ENCODE data around the gene GFOD1.
"Not testable (repeated sequence)": the region's sequence is repeated elsewhere in the genome, so short reads cannot be mapped to it uniquely, and the experiment has no call there.

The GFOD1 gene

DNA sequence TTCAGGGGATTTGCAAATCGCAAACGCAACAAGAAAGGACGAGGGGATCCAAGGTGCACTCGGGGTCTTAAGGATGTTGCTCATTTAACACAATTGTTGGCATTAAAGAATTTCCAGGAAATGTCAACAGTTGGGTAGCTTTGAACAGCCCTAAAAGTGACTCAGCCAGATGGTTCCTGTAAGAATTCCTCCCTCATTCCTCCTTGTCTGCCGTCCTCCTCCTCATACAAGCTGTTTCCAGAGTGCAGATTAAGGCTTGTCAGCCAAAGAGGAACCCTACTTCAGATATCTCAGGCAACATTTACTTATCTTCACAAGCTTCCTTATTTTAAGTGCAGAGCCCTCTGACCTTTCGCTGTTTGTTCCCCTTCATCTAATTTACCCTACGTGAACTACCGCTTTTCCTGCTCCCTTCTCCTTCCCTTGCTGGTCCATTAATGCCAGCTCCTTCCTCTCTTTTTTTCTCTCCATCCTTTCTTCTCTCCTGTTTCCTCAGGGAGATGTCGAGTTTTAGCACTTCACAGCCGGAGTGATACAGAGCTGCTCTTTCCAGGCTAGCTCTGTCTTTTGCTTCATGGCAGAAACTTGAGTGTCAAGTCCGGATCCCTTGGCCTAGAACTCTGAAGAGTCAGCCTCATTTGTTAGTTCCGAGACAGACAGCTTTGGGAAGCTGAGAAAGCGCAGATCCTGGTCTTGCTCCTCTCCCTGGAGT is 132.9 kb downstream of the GFOD1 start:
- peak; percentile 78 for DNase-seq (ENCODE audit: low spot score)

DNA sequence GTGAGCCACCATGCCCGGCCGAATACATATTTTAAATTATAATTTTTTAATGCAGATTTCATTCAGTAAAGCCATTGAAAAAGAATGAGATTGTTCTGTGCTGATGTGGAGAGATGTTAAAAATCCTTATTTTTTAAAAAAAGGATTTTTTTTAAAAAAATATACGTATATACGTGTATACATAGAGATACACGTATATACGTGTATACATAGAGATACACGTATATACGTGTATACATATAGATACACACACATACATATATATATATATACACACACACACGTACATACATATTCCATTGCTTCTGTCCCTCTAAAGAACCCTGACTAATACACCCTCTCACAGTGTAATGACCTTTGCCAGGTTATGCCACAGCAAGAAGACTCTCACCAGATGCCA is 135.2 kb downstream of the GFOD1 start:
- DNase-seq (ENCODE audit: low spot score), result no peak

DNA sequence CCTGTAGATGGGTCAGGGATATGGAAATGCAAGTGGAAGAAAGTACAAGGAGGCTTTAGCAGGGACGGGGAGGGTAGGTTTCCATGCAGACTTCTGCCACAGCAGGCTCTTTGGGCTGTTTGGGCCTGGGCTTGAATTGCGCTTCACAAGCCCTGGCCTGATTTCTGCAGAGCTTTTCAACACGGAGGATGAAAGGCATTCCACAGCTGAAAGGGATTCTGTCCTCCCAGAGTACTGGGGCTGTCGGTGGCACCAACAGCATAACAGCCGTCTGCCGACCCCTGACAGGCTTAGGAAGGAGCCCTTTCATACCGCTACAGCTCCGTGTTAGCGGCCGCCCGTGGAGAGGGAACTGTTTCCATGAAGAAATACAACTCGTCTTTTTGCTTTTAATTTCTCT is 136.1 kb downstream of the GFOD1 start:
- no peak for DNase-seq (ENCODE audit: low spot score)

DNA sequence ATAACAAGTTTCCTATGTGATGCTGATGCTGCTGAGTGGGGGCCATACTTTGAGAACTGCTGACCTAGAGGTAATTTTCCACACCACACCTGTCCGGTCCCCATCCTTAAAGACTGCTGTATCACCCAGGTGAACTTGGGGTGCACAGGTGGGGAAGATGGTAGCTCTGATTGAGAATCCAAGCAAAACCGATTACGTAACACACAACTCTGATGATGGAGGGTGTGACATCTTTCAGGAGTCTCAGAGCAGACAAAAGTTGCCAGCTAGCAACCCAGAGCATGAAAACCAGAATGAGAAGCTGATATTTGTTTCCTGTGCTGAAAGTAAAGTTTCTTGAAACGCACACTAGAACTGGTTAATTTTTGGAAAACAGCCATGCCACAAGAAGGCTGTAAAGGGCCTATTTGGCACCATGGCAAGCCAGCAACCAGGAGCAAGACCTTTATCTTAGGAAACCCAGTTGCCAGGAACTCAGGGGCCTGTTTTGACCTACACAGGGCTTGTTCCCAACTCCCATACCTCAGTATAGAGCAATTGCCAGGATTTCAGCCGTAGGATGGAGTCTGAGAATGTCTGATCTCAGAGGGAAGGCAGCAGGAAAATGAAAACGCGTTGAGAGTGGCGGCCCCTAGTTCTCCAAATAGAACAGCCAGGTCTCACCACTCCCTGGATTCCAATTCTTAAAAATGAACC is 137.4 kb downstream of the GFOD1 start:
- DNase-seq (ENCODE audit: low spot score), result no peak

DNA sequence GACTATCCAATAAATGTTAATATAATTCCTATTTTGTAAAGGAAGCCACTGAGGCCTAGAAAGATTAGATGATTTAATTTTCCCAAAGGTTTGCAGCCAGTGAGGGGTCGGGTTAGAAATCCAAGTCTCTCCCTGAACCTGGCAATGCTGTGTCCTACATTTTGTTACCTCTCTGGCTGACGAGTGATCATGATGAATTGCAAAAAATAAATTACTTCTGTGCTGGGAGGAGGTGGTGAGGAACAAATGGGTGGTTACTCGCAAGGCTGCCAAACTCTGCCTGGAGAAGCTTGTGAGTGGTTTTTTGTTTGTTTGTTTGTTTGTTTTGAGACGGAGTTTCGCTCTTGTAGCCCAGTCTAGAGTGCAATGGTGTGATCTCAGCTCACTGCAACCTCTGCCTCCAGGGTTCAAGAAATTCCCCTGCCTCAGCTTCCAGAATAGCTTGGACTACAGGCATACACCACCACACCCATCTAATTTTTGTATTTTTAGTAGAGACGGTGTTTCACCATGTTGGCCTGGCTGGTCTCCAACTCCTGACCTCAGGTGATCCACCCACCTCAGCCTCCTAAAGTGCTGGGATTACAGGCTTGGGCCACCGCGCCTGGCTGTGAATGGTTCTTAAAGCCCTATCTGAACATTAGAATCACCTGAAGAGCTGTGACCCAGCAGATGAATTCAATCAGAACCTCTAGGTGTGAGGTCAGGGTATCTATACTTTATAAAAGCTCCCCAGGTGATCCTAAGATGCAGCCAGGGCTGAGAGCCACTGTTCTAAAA is 138.9 kb downstream of the GFOD1 start:
- no peak for DNase-seq (ENCODE audit: low spot score)

DNA sequence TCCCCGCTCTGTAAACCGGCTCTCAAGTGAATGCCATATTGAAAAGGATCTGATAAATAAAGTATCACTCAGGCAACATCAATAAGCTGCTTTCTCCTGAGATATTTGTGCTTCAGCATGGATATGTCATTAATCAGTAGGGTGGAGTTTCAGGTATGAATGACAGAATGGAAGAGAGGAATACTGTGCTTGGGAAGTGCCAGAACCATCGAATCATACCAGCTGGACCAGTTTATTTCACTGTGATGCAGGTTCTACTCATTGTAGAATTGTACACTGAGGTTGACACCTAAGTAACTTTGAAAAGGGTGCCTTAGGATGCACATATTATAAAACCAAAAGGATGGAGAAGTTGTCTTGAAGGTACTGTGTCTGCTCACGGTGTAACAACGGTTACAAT is 141.2 kb downstream of the GFOD1 start:
- DNase-seq (ENCODE audit: low spot score), result no peak

DNA sequence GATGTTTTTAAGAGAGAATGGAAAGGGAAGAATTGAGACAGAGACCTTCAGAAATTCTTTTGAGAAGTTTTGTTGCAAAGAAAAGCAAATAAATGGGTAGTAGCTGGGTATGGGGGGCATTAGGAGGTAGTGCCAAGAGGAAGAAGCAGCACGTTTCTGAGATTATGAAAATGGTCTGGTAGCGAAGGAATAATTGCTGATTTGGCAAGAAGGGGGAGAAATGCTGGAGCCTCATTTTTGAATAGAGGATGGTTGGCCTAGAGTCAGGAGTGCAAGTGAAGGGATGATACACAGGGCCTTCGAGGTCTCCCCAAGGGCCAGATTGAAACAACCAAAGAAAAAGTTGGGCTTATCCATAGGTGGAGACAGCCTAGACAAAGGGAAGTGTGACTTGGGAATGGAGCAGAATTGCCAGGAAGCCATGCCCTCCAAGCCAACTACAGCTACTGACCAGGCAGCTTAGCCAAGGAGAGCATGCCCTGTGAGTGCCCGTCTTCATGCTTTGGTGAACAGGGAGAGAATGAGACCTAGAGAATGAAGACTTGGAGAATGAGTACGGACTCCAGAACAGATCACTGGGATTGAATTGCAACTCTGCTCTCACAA is 144.9 kb downstream of the GFOD1 start:
- no peak for DNase-seq (ENCODE audit: low spot score)

DNA sequence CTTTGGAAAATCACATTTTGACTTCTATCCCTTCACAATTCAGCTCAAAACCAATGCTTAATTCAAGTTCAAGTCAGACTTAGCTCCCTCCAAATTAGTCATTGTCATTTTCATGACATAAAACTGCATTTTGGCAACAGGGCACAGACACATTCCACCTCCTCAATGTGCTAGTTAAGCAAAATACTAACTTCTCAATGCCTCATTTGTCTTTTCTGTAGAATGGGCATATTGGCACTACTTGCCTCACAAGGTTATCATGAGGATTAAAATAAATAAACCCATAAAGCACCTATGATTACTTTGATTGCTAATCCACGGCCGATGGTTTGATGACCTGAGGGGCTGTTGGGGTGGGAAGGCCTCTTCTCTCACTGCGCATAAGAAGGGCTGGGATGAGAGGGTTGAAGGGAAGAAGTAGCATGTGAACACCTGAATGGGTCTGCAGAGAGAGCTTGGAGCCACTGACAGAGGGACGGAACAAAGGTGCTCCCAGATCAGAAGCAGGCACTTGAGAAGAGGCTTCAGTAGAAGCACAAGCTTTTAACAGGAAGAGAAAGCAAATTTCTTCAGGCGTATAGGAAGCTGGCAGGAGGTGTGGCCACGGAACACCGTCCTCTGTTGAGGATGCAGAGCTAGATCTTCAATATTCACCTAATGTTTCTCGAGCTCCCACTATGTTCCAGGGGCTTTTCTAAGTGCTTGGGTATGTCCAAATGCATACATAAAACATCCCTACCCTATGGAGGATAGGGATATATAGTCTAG is 147.4 kb downstream of the GFOD1 start:
- no peak for DNase-seq (ENCODE audit: low spot score)

DNA sequence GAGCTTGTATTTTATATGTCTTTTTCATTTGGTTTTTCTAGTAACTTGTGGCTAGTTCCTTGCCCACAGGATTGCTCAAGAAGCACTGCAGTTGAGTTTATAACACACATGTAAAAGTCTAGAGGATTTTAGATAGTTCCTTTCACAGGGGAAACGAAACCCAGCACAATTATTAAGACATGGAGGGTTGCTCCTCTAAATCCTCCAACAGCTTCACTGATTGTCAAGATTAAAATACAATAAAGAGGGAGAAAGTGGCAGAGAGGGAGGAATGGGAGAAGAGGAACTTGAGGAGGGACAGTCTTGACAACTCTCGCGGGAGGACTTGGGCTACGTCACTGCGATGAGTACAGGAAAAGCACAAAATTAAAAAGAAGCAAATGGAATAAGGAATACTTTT is 149.4 kb downstream of the GFOD1 start:
- no peak for DNase-seq (ENCODE audit: low spot score)

DNA sequence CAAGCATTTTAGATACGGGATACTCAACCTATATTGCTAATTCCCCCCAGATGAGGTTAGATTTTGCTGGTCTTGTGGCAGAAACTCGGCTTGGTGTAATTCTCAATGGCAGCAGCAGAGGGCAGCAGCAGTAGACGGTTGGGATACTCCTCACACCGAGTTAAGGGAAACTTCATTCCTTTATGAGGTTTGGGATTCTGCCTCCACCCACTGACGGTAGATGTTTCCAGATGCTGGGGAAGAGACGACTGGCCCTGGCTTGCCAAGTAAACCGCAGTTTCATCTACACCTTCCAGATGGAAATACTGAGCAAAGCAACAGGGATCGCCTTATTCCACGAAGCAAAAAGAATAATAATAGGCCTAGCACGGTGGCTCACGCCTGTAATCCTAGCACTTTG is 150.8 kb downstream of the GFOD1 start:
- peak; percentile 70 for DNase-seq (ENCODE audit: low spot score)

DNA sequence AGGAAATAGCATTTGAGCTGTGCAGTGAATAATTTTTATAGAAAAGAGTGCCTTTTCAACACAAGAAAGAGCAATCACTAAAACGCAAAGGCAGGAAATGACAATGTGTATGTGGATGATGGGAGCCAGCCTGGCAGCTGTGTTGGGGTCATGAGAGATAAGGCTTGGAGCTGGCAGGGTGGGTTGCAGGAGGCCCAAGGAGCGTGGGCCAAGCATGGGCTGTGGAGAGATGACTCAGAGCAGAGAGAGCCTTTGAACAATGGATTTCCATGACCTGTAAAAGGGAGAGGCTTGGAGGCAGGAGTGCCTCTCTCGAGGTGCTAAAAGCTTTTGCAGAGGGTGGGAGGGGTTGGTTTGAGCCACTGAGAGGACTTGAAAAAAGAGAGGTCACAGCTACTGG is 152.4 kb downstream of the GFOD1 start:
- DNase-seq (ENCODE audit: low spot score), result peak; percentile 66

DNA sequence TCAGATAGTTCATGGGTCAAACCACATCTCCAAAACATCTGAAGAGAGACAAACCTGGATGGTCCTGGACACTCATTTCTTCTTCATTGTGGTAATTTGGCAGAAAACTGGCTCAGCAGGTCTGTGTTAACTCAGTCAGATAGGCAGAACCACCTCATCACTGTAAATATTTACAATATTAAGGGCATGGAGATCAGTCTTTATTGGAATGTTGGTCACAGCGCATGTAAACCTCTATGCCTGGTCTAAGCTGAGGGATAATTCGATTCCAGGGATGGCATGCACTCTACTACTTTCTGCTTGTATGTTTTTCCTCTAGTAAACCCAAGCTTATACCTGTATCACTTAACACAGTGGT is 155.1 kb downstream of the GFOD1 start:
- DNase-seq (ENCODE audit: low spot score), result no peak

DNA sequence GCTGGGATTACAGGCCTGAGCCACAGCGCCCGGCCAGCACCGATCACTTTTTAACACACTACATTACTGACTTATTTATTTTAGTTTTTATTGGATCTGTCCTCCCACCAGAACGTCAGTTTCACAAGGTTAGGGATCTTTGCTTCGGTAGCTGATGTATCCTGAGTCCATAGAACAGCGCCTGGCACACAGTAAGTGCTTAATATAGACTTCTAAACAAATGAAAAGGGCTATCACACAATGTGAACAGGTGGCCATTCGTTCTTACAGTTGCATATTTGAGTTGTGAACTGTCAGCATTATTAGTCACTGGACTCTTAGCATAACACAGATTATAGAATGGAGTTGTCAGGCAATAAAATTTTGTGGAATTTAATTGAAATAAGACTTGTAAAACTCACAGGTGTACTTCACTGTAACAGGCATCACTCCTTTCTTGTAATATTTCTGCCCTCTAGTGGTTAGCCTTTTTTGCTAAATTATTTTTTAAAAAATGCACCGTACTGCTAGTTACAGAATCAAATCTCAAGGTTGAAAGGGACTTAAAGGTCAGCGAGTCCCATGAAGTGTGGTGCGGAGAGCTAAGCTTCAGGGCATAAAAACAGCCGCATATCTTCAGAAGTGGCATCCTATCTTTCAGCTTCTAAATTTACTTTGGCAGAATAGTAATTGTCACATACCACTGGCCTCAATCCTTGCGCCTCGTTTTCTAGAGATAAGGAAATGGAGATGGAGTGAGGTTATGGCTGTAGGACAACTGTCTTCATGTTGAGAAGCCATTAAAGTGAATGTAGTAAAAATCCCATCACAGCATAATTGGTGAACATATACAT is 155.7 kb downstream of the GFOD1 start:
- peak; percentile 44 for DNase-seq (ENCODE audit: low spot score)

DNA sequence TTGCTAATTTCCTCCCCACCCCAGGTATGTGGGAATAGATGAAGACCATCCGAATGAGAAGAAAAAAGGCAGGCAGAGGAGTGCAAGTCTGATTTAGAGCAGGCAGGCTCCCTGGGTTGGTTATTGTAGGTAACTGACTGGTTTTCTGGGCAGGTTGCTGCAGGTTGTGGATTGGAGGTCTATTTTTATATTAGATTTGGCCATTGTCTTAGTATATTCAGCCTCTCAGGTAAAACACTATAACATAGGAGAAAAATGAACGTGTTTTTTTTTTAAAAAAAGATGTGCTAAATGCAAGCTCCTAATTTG is 158.6 kb downstream of the GFOD1 start:
- no peak for DNase-seq (ENCODE audit: low spot score)

DNA sequence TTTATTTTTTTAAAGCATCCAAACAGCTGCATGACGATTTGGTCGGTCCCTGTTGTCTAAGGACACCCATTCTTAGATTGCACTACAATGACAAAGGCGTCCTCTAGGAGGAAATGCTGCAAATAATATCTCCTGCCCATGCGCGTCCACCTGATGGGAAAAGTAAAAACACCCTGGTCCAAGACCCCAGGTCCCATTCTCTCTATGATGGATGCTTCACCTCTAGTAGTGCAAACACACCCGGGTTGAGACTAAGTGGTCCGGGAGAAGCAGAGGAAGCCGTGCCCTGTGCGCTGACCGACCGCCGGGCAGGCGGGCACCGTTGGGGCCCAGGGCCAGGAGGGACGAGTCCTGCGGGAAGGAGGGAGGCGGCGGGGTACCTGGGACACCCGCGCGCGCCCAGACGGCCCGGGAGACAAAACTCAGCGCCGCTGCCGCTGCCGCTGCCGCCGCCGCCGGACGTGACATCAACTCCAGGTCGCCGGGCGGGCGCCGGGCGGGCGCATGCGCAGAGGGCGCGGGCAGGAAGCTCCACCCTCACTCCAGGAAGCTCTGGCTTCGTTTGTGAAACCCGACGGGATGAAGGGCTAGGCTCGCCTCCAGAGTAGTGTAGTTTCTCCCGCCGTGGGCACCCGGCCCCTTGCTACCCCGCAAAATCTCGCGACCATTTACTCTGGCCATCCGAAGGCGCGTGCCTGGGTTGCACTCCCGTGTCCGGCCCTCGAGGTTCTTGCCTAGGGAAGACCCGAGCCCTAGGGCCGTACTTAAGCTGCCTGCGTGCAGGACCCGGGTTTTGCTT is 159.1 kb downstream of the GFOD1 start, which contains the start of gene TBC1D7:
Gene TBC1D7, minus strand, starts transcription at position 462 of the 799 bp plus-strand sequence. CDS start 1,639 bp downstream, outside the sequence.
- DNase-seq (ENCODE audit: low spot score), result peak; percentile 94

DNA sequence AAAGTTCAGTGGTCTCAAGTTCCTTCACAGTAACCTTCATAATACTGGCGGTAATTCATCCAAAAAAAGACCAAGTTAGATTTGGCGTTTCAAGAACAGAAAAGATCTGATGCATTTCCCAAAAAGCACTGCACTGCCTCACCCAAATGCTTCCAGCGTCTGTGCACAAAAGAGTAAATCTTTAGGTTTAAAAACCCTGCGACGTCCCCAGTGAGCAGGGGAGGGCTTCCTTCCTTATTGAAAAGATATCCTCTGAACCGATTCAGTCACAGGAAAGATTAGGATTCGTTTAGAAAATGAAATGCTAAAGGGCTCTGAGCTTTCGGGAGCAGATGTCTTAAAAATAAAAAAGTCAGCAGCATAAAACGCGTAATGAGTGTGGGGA is 159.7 kb downstream of the GFOD1 start:
- no peak for DNase-seq (ENCODE audit: low spot score)

DNA sequence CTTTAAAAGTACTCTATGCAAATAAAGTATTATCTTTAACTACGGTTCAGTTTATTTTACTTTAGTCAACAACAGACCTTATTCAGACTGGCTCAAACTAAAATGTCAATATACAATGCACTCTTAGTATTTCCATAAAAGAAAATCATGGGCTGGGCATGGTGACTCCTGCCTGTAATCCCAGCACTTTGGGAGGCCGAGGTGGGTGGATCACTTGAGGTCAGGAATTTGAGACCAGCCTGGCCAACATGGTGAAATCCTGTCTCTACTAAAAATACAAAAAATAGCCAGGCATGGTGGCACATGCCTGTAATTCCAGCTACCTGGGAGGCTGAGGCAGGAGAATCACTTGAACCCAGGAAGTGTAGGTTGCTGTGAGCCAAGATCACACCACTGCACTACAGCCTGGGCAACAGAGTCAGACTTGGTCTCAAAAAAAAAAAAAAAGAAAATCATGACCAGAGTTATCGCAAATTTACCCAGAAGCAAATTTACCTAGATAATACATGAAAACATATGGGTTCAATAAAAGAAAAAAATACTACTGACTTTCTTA is 161.3 kb downstream of the GFOD1 start:
- not testable (repeated sequence) for DNase-seq (ENCODE audit: low spot score)

DNA sequence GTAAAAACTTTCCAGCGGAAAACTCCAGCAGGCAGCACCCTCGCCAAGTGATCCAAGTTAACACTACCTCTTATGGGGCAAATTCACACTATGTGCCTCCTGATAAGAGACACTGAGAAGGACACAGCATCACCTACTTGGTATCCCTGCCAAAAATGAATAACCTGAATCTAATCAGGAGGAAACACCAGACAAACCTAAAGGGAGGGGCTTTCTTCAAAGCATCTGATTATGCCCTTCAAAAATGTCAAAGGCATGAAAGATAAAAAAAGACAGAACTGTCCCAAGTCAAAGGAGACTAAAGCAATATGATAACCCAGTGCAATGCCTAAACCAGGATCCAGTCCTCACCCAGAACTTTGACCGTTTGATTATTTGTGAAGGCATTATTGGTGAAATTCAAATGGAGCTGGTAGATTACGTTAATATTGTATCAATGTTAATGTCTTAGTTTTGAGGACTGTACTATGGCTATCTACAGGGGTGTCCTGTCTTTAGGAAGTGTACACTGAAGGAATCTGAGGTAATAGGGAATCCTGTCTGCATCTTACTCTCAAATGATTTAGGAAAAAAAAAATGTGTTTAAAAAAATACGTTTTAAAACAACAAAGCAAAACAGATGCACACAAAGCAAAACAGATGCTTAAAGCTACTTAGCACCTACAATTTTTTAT is 167.4 kb downstream of the GFOD1 start:
- DNase-seq (ENCODE audit: low spot score), result no peak

DNA sequence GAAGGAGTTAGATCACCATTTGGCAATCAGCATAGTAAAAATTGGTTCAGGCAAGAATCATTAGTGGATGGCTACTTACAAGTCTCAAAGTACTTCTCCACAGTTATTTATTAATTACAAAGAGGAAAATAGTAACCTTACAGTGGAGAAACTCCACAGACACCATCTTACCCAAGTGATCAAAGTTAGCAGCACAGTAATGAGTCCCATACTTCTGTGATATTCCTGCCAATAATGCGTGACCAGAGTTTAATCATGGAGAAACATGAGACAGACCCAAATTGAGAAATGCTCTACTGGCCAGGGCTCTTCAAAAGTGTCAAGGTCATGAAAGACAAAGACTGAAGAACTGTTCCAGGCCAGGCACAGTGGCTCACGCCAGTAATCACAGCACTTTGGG is 168.6 kb downstream of the GFOD1 start:
- DNase-seq (ENCODE audit: low spot score), result no peak

Measured in kidney capillary endothelial cell (primary cell).